ENCODE results near the gene ABCA4.
A peak's percentile ranks its signal among the peaks of the same experiment; 100 is the strongest.

ABCA4 gene

DNA sequence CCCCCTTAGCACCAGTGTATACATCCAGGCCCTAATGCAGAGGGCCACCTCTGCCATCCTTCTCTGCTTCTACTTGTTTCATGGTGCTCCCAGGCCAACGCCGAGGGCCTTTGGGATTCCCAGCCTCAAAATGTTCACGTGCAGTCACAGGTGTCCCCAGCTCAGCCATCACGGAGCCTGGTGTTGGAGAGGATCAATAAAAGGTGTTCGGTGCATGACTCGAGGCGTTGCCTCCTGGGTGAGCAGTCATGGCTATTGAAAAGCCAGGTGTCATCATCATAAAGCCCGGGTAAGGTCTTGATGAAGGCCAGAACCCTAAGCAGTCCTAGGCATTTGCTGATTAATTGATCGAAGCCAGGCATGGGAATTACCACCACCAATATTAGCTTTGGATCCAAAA lies 76.1 kb downstream of the ABCA4 start:
- CTCF ChIA-PET, result interaction anchor here (0.6 to 20.6 kb wide), 16 partner anchors 9 to 418 kb away, joined by 3 to 400 read pairs (median 5); no protein-coding TSS in a partner anchor
- no peaks in the 10 kb centered on the region for H3K9me3 ChIP-seq (ENCODE audit: control insufficient read depth, insufficient read depth, low read depth, low read length)
- no peaks in the 10 kb centered on the region for H3K4me1 ChIP-seq (ENCODE audit: control insufficient read depth, insufficient read depth, low read length)
- no peak for TF ChIP-seq ZNF266 (tag by site-specific recombination; IDR thresholded peaks at IDR 0.05; ENCODE audit: low read depth)
- POLR2A ChIA-PET, result interaction anchor here (1.5 kb wide), 1 partner anchor 193 kb away, joined by 4 read pairs; the partner anchor contains the start of gene ARHGAP29
- H3K27ac ChIP-seq (ENCODE audit: extremely low read depth, low read depth, low read length), result no peak overlapping the region
- H3K4me3 ChIP-seq (ENCODE audit: low read depth, low read length), result no peak overlapping the region
- H3K36me3 ChIP-seq (ENCODE audit: control insufficient read depth in 2 of 2, insufficient read depth in 1 of 2, low read length in 2 of 2), result no peaks in the 10 kb centered on the region

DNA sequence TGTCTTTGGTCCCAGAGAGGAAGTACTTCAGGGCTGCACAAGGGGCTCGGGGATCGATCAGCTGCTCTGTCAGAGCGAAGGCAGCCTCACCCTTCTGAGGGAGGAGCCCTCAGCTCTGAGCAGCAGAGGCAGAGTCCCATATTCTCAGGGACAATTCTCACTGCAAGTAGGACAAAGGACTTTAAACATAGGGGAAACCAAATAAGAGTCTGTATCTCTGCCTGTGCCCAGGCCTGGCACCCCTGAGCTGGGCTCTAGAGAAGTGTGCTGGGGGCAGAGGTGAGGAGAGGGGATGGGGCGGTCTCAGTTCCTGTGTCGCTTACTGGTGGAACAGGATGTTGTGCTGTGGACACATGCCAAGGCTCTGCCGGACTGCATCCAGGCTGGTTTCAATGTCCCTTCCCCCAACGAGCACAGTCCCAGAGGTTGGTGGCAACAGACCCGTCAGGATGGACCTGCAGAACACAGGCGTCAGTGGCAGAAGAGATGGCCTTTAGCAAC lies 76.6 kb downstream of the ABCA4 start:
- Histone ChIP-seq H3K4me3 (ENCODE audit: low read depth, low read length) (no peak overlapping the region), H3K27ac (ENCODE audit: extremely low read depth, low read depth, low read length) (no peak overlapping the region), H3K4me1 (ENCODE audit: control insufficient read depth, insufficient read depth, low read length) (no peaks in the 10 kb centered on the region), H3K36me3 (ENCODE audit: control insufficient read depth in 2 of 2, insufficient read depth in 1 of 2, low read length in 2 of 2) (no peaks in the 10 kb centered on the region), H3K9me3 (ENCODE audit: control insufficient read depth, insufficient read depth, low read depth, low read length) (no peaks in the 10 kb centered on the region)
- TF ChIP-seq, protein P1, sequence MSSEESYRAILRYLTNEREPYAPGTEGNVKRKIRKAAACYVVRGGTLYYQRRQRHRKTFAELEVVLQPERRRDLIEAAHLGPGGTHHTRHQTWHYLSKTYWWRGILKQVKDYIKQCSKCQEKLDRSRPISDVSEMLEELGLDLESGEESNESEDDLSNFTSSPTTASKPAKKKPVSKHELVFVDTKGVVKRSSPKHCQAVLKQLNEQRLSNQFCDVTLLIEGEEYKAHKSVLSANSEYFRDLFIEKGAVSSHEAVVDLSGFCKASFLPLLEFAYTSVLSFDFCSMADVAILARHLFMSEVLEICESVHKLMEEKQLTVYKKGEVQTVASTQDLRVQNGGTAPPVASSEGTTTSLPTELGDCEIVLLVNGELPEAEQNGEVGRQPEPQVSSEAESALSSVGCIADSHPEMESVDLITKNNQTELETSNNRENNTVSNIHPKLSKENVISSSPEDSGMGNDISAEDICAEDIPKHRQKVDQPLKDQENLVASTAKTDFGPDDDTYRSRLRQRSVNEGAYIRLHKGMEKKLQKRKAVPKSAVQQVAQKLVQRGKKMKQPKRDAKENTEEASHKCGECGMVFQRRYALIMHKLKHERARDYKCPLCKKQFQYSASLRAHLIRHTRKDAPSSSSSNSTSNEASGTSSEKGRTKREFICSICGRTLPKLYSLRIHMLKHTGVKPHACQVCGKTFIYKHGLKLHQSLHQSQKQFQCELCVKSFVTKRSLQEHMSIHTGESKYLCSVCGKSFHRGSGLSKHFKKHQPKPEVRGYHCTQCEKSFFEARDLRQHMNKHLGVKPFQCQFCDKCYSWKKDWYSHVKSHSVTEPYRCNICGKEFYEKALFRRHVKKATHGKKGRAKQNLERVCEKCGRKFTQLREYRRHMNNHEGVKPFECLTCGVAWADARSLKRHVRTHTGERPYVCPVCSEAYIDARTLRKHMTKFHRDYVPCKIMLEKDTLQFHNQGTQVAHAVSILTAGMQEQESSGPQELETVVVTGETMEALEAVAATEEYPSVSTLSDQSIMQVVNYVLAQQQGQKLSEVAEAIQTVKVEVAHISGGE (tag by site-specific recombination; conservative IDR thresholded peaks at IDR 0.05; ENCODE audit: low read depth), result peak; percentile 85
- TF ChIP-seq ZBTB17 (tag by site-specific recombination; IDR thresholded peaks at IDR 0.05), result peak; percentile 55; the same call in 1 of the 2 replicates
- TF ChIP-seq ZNF350 (tag by site-specific recombination; IDR thresholded peaks at IDR 0.05), result no peak
- ChIA-PET POLR2A (interaction anchor here (0.5 to 1.5 kb wide), 2 partner anchors 8 to 193 kb away, joined by 3 to 4 read pairs; partner anchors contain the start of gene ARHGAP29), CTCF (interaction anchor here (0.6 to 20.6 kb wide), 5 partner anchors 8 to 390 kb away, joined by 3 to 400 read pairs (median 172); no protein-coding TSS in a partner anchor)

DNA sequence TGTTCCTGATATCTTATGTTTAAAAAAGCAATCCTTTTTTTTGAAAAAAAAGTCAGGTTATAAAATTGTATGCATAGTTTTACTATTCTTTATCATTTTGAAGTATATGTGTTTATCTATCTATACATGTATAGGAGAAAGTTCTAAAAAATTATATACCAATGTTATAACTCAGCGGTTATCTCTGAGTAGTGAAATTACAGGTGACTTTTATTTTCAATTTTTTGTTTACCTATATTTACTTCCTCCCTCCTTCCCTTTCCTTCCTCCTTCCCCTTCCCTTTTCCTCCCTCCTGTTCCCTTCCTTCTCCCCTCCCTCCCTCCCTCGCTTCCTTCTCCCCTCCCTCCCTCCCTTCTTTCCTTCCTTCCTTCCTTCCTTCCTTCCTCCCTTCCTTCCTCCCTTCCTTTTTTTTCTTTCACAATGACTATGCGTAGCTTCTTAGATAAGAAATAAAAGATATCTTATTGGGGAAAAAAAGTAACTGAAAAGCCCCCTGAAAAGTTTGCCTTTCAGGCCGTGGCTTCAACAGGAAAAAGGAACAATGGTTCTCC lies 77.1 kb downstream of the ABCA4 start:
- ChIA-PET POLR2A (interaction anchor here (0.5 kb wide), 1 partner anchor 8 kb away, joined by 3 read pairs; no protein-coding TSS in a partner anchor), CTCF (interaction anchor here (11.7 to 20.6 kb wide), 3 partner anchors 16 to 290 kb away, joined by 172 to 400 read pairs (median 285); no protein-coding TSS in a partner anchor)
- H3K9me3 ChIP-seq (ENCODE audit: control insufficient read depth, insufficient read depth, low read depth, low read length), result no peaks in the 10 kb centered on the region
- H3K27ac ChIP-seq (ENCODE audit: extremely low read depth, low read depth, low read length), result no peak overlapping the region
- TF ChIP-seq ZSCAN30 (tag by site-specific recombination; IDR thresholded peaks at IDR 0.05), result no peak
- no peak for TF ChIP-seq SCRT1 (tag by site-specific recombination; IDR thresholded peaks at IDR 0.05; ENCODE audit: borderline replicate concordance)
- H3K4me1 ChIP-seq (ENCODE audit: control insufficient read depth, insufficient read depth, low read length), result no peaks in the 10 kb centered on the region
- H3K4me3 ChIP-seq (ENCODE audit: low read depth, low read length), result no peak overlapping the region
- H3K36me3 ChIP-seq (ENCODE audit: control insufficient read depth in 2 of 2, insufficient read depth in 1 of 2, low read length in 2 of 2), result no peaks in the 10 kb centered on the region

- TF ChIP-seq GFI1B (tag by site-specific recombination; IDR thresholded peaks at IDR 0.05), result no peak
- no peak for TF ChIP-seq ZNF692 (tag by site-specific recombination; IDR thresholded peaks at IDR 0.05)
- TF ChIP-seq ZFP69B (tag by site-specific recombination; IDR thresholded peaks at IDR 0.05), result no peak
- TF ChIP-seq, protein P2, sequence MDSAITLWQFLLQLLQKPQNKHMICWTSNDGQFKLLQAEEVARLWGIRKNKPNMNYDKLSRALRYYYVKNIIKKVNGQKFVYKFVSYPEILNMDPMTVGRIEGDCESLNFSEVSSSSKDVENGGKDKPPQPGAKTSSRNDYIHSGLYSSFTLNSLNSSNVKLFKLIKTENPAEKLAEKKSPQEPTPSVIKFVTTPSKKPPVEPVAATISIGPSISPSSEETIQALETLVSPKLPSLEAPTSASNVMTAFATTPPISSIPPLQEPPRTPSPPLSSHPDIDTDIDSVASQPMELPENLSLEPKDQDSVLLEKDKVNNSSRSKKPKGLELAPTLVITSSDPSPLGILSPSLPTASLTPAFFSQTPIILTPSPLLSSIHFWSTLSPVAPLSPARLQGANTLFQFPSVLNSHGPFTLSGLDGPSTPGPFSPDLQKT (IDR thresholded peaks at IDR 0.05; ENCODE audit: borderline replicate concordance, low read depth, low read length), result no peak
- no peak for TF ChIP-seq ZNF37A (tag by site-specific recombination; IDR thresholded peaks at IDR 0.05)
- no peak for TF ChIP-seq ZNF585B (tag by site-specific recombination; IDR thresholded peaks at IDR 0.05)
- TF ChIP-seq ZSCAN16 (tag by site-specific recombination; IDR thresholded peaks at IDR 0.05), result no peak
- H3K36me3 ChIP-seq (ENCODE audit: control insufficient read depth in 2 of 2, insufficient read depth in 1 of 2, low read length in 2 of 2), result no peaks in the 10 kb centered on the region
- no peaks in the 10 kb centered on the region for H3K9me3 ChIP-seq (ENCODE audit: control insufficient read depth, insufficient read depth, low read depth, low read length)
- POLR2A ChIA-PET, result no interaction called here
- no peak overlapping the region for H3K4me3 ChIP-seq (ENCODE audit: low read depth, low read length)
- no peaks in the 10 kb centered on the region for H3K4me1 ChIP-seq (ENCODE audit: control insufficient read depth, insufficient read depth, low read length)
- no peak overlapping the region for H3K27ac ChIP-seq (ENCODE audit: extremely low read depth, low read depth, low read length)
- CTCF ChIA-PET, result interaction anchor here (11.7 to 20.6 kb wide), 3 partner anchors 17 to 292 kb away, joined by 172 to 400 read pairs (median 285); no protein-coding TSS in a partner anchor
Observed at GRCh38 chr1:94042388-94042787, 78.6 kb downstream of the ABCA4 start.

Data from HEK293 (cell line).